IPS-18c (cell line): ENCODE measurements around the gene IFT20.

Source experiments
- H3K4me3 ChIP-seq: 2 replicates; pipeline ENCODE4 v1.7.0; 2013; ENCODE audit warnings: low read depth, mild to moderate bottlenecking, low read length, moderate library complexity; ENCODE audit not compliant: insufficient read depth
- H3K9me3 ChIP-seq: one replicate; pipeline ENCODE4 v1.6.1; 2013; ENCODE audit warnings: mild to moderate bottlenecking, low read length, moderate library complexity; ENCODE audit not compliant: control insufficient read depth, insufficient read depth

Gene IFT20

DNA sequence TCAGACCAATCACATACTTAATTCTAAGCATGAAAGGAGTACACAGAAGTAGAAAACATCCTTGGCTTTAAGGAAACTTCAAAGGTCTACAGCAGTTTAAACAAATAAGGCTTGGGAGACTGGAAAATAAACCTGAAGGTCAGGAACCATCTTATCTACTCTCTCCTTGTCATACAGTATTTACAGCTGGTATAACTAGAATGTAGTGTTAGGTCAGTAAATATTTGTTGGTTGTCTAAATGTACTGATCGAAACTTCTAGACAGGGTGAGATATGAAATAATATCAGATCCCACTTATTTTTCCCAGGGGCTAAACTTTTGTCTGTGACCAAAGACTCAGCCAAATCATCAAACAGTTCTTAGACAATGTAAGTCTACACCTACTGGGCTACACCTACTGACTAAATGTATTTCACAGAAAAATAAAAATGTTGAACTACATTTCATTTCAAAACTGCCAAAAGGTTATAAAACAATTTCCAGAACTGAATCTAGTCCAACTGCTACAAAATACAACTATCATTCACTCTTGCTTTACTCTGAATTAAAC is 43.4 kb downstream of the IFT20 start:
- no peaks in the 10 kb centered on the region for H3K9me3 ChIP-seq
- no peak overlapping the region for H3K4me3 ChIP-seq

DNA sequence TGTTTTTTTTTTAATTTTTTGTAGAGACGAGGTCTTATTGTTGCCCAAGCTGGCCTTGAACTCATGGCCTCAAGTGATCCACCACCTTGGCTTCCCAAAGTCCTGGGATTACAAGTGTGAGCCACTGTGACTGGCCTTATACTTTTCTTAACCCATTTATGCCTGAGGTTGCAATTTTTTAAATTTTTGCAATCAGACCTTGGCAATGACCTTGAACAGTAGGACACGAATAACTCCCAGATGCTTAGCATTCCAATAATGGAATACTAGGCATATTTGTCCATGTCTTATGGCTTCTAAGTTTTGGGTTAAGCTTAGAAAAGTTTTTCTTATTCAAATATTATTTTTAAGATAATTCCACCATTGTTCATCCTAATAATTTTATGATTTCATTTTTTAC is 44.6 kb downstream of the IFT20 start:
- Histone ChIP-seq H3K4me3 (no peak overlapping the region), H3K9me3 (no peaks in the 10 kb centered on the region)

GRCh38 chr17:28285965-28286364 is 49.3 kb downstream of the IFT20 start:
- Histone ChIP-seq H3K9me3 (no peaks in the 10 kb centered on the region), H3K4me3 (no peak overlapping the region)

- no peaks in the 10 kb centered on the region for H3K9me3 ChIP-seq
- H3K4me3 ChIP-seq, result no peak overlapping the region
Measured at GRCh38 chr17:28282596-28282995, 52.7 kb downstream of the IFT20 start.

DNA sequence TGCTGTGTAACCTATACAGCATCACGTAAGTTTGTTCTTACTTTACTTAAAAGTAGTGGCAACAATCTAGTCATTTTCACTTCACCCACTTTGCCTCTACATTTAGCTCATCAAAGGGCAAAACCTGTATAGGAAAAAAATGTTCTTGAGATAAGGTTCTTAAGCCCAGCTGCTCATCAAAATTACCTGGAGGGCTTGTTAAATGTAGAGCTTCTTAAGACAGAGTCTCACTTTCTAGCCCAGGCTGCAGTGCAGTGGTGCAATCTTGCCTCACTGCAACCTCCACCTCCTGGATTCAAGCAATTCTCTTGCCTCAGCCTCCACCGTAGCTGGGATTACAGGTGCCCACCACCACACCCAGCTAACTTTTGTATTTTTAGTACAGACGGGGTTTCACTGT is 54.4 kb downstream of the IFT20 start:
- Histone ChIP-seq H3K9me3 (no peaks in the 10 kb centered on the region), H3K4me3 (no peak overlapping the region)

GRCh38 chr17:28279411-28279810 is 55.9 kb downstream of the IFT20 start:
- no peak overlapping the region for H3K4me3 ChIP-seq
- H3K9me3 ChIP-seq, result no peaks in the 10 kb centered on the region
